Measurements from ENCODE around the gene UQCR11.

UQCR11 gene

GRCh38 chr19:1634242-1634937 lies 29.1 kb upstream of the UQCR11 start:
- DNase-seq = no peak

GRCh38 chr19:1633269-1633826 lies 28.1 kb upstream of the UQCR11 start:
- DNase-seq = no peak

- no peak for DNase-seq
Measured at GRCh38 chr19:1632462-1633268, 27.4 kb upstream of the UQCR11 start.

- no peak for DNase-seq
Measured at GRCh38 chr19:1631557-1632100, 26.4 kb upstream of the UQCR11 start.

GRCh38 chr19:1630811-1631210 lies 25.5 kb upstream of the UQCR11 start:
- no peak for DNase-seq

- no peak for DNase-seq
Measured at GRCh38 chr19:1630012-1630411, 24.8 kb upstream of the UQCR11 start.

- DNase-seq = no peak
Measured at GRCh38 chr19:1629256-1629808, 24.1 kb upstream of the UQCR11 start.

- DNase-seq = no peak
Measured at GRCh38 chr19:1627194-1627593, 21.9 kb upstream of the UQCR11 start.

GRCh38 chr19:1626417-1627010 lies 21.3 kb upstream of the UQCR11 start:
- no peak for DNase-seq

- DNase-seq = peak; percentile 6 to 13
Measured at GRCh38 chr19:1624458-1624857, 19.2 kb upstream of the UQCR11 start.

- no peak for DNase-seq
Measured at GRCh38 chr19:1622541-1622940, 17.3 kb upstream of the UQCR11 start.

- DNase-seq = no peak
Measured at GRCh38 chr19:1622007-1622406, 16.7 kb upstream of the UQCR11 start.

- DNase-seq = no peak
Measured at GRCh38 chr19:1621574-1621973, 16.3 kb upstream of the UQCR11 start.

- DNase-seq = no peak
Measured at GRCh38 chr19:1621021-1621420, 15.8 kb upstream of the UQCR11 start.

- no peak for DNase-seq
Measured at GRCh38 chr19:1620502-1620901, 15.2 kb upstream of the UQCR11 start.

- no peak for DNase-seq
Measured at GRCh38 chr19:1619703-1620102, 14.4 kb upstream of the UQCR11 start.

- no peak for DNase-seq
Measured at GRCh38 chr19:1619094-1619439, 13.8 kb upstream of the UQCR11 start.

- no peak for DNase-seq
Measured at GRCh38 chr19:1618157-1619093, 13.2 kb upstream of the UQCR11 start.

- no peak for DNase-seq
Measured at GRCh38 chr19:1616875-1617274, 11.6 kb upstream of the UQCR11 start.

GRCh38 chr19:1616396-1616795 lies 11.1 kb upstream of the UQCR11 start:
- no peak for DNase-seq

GRCh38 chr19:1615156-1615765 lies 10.0 kb upstream of the UQCR11 start:
- no peak for DNase-seq
